Measurements from ENCODE around the gene PRKN.

PRKN gene

GRCh38 chr6:161830866-161831616, 896.5 kb downstream of the PRKN start:
- no peak for TF ChIP-seq CTCF (IDR thresholded peaks at IDR 0.05)

GRCh38 chr6:161829291-161829729, 898.3 kb downstream of the PRKN start:
- TF ChIP-seq CTCF (IDR thresholded peaks at IDR 0.05): no peak

- TF ChIP-seq CTCF (IDR thresholded peaks at IDR 0.05): no peak
These were observed 899.2 kb downstream of the PRKN start for GRCh38 chr6:161828355-161828754.

- no peak for TF ChIP-seq CTCF (IDR thresholded peaks at IDR 0.05)
These were observed 901.1 kb downstream of the PRKN start for GRCh38 chr6:161826512-161826911.

- TF ChIP-seq CTCF (IDR thresholded peaks at IDR 0.05): no peak
These were observed 909.7 kb downstream of the PRKN start for GRCh38 chr6:161817881-161818280.

- TF ChIP-seq CTCF (IDR thresholded peaks at IDR 0.05): no peak
These were observed 911.6 kb downstream of the PRKN start for GRCh38 chr6:161815965-161816364.

GRCh38 chr6:161813156-161813555, 914.4 kb downstream of the PRKN start:
- no peak for TF ChIP-seq CTCF (IDR thresholded peaks at IDR 0.05)

- no peak for TF ChIP-seq CTCF (IDR thresholded peaks at IDR 0.05)
These were observed 917.6 kb downstream of the PRKN start for GRCh38 chr6:161809971-161810370.

All from LNCAP (cell line).